NT2/D1 (cell line): ENCODE measurements around the gene SLC22A17.

Source experiments
- SUZ12 ChIP-seq: IDR thresholded peaks from 2 replicates; pipeline ENCODE4 v1.6.1; 2011; ENCODE audit not compliant: insufficient read length, insufficient read depth; ENCODE audit errors: extremely low read depth
- ZNF274 ChIP-seq: IDR thresholded peaks from 2 replicates; pipeline ENCODE4 v1.6.1; 2011; ENCODE audit warnings: mild to moderate bottlenecking, low read depth, low read length

GRCh38 chr14:23316300-23316699 is 36.4 kb downstream of the SLC22A17 start:
- TF ChIP-seq SUZ12 (no peak), ZNF274 (no peak)
